ENCODE results near the gene CACNA1I. TPM values are rescaled to one million over a fixed set of nuclear protein-coding genes. Genes with fewer than 3 reads are reported as not detected.

The CACNA1I gene
- total and polyA plus RNA-seq, 2 experiments from 2014 or later: 0.42 to 2.4 TPM

- TF ChIP-seq, protein P1, sequence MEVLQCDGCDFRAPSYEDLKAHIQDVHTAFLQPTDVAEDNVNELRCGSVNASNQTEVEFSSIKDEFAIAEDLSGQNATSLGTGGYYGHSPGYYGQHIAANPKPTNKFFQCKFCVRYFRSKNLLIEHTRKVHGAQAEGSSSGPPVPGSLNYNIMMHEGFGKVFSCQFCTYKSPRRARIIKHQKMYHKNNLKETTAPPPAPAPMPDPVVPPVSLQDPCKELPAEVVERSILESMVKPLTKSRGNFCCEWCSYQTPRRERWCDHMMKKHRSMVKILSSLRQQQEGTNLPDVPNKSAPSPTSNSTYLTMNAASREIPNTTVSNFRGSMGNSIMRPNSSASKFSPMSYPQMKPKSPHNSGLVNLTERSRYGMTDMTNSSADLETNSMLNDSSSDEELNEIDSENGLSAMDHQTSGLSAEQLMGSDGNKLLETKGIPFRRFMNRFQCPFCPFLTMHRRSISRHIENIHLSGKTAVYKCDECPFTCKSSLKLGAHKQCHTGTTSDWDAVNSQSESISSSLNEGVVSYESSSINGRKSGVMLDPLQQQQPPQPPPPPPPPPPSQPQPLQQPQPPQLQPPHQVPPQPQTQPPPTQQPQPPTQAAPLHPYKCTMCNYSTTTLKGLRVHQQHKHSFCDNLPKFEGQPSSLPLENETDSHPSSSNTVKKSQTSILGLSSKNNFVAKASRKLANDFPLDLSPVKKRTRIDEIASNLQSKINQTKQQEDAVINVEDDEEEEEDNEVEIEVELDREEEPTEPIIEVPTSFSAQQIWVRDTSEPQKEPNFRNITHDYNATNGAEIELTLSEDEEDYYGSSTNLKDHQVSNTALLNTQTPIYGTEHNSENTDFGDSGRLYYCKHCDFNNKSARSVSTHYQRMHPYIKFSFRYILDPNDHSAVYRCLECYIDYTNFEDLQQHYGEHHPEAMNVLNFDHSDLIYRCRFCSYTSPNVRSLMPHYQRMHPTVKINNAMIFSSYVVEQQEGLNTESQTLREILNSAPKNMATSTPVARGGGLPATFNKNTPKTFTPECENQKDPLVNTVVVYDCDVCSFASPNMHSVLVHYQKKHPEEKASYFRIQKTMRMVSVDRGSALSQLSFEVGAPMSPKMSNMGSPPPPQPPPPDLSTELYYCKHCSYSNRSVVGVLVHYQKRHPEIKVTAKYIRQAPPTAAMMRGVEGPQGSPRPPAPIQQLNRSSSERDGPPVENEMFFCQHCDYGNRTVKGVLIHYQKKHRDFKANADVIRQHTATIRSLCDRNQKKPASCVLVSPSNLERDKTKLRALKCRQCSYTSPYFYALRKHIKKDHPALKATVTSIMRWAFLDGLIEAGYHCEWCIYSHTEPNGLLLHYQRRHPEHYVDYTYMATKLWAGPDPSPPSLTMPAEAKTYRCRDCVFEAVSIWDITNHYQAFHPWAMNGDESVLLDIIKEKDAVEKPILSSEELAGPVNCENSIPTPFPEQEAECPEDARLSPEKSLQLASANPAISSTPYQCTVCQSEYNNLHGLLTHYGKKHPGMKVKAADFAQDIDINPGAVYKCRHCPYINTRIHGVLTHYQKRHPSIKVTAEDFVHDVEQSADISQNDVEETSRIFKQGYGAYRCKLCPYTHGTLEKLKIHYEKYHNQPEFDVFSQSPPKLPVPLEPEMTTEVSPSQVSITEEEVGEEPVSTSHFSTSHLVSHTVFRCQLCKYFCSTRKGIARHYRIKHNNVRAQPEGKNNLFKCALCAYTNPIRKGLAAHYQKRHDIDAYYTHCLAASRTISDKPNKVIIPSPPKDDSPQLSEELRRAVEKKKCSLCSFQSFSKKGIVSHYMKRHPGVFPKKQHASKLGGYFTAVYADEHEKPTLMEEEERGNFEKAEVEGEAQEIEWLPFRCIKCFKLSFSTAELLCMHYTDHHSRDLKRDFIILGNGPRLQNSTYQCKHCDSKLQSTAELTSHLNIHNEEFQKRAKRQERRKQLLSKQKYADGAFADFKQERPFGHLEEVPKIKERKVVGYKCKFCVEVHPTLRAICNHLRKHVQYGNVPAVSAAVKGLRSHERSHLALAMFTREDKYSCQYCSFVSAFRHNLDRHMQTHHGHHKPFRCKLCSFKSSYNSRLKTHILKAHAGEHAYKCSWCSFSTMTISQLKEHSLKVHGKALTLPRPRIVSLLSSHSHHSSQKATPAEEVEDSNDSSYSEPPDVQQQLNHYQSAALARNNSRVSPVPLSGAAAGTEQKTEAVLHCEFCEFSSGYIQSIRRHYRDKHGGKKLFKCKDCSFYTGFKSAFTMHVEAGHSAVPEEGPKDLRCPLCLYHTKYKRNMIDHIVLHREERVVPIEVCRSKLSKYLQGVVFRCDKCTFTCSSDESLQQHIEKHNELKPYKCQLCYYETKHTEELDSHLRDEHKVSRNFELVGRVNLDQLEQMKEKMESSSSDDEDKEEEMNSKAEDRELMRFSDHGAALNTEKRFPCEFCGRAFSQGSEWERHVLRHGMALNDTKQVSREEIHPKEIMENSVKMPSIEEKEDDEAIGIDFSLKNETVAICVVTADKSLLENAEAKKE (CRISPR knock-in tag; IDR thresholded peaks at IDR 0.05): no peak
- TF ChIP-seq, protein P2, sequence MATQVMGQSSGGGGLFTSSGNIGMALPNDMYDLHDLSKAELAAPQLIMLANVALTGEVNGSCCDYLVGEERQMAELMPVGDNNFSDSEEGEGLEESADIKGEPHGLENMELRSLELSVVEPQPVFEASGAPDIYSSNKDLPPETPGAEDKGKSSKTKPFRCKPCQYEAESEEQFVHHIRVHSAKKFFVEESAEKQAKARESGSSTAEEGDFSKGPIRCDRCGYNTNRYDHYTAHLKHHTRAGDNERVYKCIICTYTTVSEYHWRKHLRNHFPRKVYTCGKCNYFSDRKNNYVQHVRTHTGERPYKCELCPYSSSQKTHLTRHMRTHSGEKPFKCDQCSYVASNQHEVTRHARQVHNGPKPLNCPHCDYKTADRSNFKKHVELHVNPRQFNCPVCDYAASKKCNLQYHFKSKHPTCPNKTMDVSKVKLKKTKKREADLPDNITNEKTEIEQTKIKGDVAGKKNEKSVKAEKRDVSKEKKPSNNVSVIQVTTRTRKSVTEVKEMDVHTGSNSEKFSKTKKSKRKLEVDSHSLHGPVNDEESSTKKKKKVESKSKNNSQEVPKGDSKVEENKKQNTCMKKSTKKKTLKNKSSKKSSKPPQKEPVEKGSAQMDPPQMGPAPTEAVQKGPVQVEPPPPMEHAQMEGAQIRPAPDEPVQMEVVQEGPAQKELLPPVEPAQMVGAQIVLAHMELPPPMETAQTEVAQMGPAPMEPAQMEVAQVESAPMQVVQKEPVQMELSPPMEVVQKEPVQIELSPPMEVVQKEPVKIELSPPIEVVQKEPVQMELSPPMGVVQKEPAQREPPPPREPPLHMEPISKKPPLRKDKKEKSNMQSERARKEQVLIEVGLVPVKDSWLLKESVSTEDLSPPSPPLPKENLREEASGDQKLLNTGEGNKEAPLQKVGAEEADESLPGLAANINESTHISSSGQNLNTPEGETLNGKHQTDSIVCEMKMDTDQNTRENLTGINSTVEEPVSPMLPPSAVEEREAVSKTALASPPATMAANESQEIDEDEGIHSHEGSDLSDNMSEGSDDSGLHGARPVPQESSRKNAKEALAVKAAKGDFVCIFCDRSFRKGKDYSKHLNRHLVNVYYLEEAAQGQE (IDR thresholded peaks at IDR 0.05; ENCODE audit: unreplicated experiment): no peak
- TF ChIP-seq ZNF331 (CRISPR knock-in tag; IDR thresholded peaks at IDR 0.05; ENCODE audit: low read depth) (no peak), ZNF114 (CRISPR knock-in tag; IDR thresholded peaks at IDR 0.05) (no peak)
Observed at GRCh38 chr22:39681038-39681861, 110.7 kb downstream of the CACNA1I start (continued).

Measured in GM23338 (cell line).